Measurements from ENCODE around the gene CDKN2D. TPM values are rescaled to one million over a fixed set of nuclear protein-coding genes. Genes with fewer than 3 reads are reported as not detected.

Gene CDKN2D
- total and polyA plus RNA-seq, 2 of the 13 experiments (the other 11 are each of a cell fraction or from before 2014, with no cell fraction given) = 5.4 to 8.6 TPM

GRCh38 chr19:10523135-10523636 is 45.6 kb downstream of the CDKN2D start:
- ChIA-PET CTCF (ENCODE audit: low intra/inter-chr PET ratio, low total read pairs) (no interaction called here), POLR2A (no interaction called here)
- Histone ChIP-seq H3K9ac (ENCODE audit: insufficient read depth, low read depth, low read length) (no peak overlapping the region), H3K27me3 (ENCODE audit: control insufficient read depth in 1 of 2, insufficient read depth in 2 of 2, low read length in 2 of 2) (peaks cover 4 to 22% of the 10 kb centered on the region in 2 experiments), H2AFZ (ENCODE audit: low read length) (no peak overlapping the region), H3K9me3 (ENCODE audit: low read length) (no peaks in the 10 kb centered on the region), H3K36me3 (replicated peaks in 1 of 2; ENCODE audit: control insufficient read depth in 1 of 2, insufficient read depth in 2 of 2, low read length in 2 of 2) (no peaks in the 10 kb centered on the region), H3K27ac (ENCODE audit: extremely low read length, insufficient read depth, low read length) (no peak overlapping the region), H3K4me3 (replicated peaks in 1 of 3; ENCODE audit: insufficient read depth in 1 of 3, low read depth in 2 of 3, low read length in 3 of 3) (no peak overlapping the region), H3K4me2 (ENCODE audit: low read depth, low read length) (no peak overlapping the region), H3K4me1 (ENCODE audit: insufficient read depth, low read length) (peaks cover 15% of the 10 kb centered on the region), H4K20me1 (ENCODE audit: insufficient read depth, low read length) (no peaks in the 10 kb centered on the region), H3K79me2 (ENCODE audit: insufficient read depth, low read length) (no peaks in the 10 kb centered on the region)
- ATAC-seq = no peak
- FAIRE-seq = no peak
- WGBS (ENCODE audit: low lambda C conversion rate) = 54% methylated on average over 3 of the region's 3 CpGs
- intact Hi-C loops (cut with micrococcal nuclease; ENCODE audit: unreplicated experiment) (no loop called here), in situ Hi-C loops (cut with HindIII; ENCODE audit: extremely low pct_ligation_motif_present, low pct_unique_long_range_greater_than_20kb) (no loop called here)
- no TSS peak for BruUV-seq (replicated peaks)
- DNase-seq (ENCODE audit: low spot score) = no peak
- TF ChIP-seq NFIB (CRISPR knock-in tag; IDR thresholded peaks at IDR 0.05; ENCODE audit: borderline replicate concordance) (no peak), ZNF710 (CRISPR knock-in tag; IDR thresholded peaks at IDR 0.05; ENCODE audit: borderline replicate concordance) (no peak)

GRCh38 chr19:10521461-10522171 is 47.2 kb downstream of the CDKN2D start:
- CTCF ChIA-PET (ENCODE audit: low intra/inter-chr PET ratio, low total read pairs) = no interaction called here
- DNase-seq (ENCODE audit: low spot score) (no peak), FAIRE-seq (no peak), ATAC-seq (no peak)
- no peak overlapping the region for H3K9ac ChIP-seq (ENCODE audit: insufficient read depth, low read depth, low read length)
- POLR2A ChIA-PET = no interaction called here
- H3K4me2 ChIP-seq (ENCODE audit: low read depth, low read length) = no peak overlapping the region
- H3K27me3 ChIP-seq (ENCODE audit: control insufficient read depth in 1 of 2, insufficient read depth in 2 of 2, low read length in 2 of 2) = peaks cover 9 to 36% of the 10 kb centered on the region in 2 experiments
- intact Hi-C loops (cut with micrococcal nuclease; ENCODE audit: unreplicated experiment) = no loop called here
- in situ Hi-C loops (cut with HindIII; ENCODE audit: extremely low pct_ligation_motif_present, low pct_unique_long_range_greater_than_20kb) = no loop called here
- H3K4me1 ChIP-seq (ENCODE audit: insufficient read depth, low read length) = peaks cover 30% of the 10 kb centered on the region
- BruUV-seq (replicated peaks) = no TSS peak
- H3K36me3 ChIP-seq (replicated peaks in 1 of 2; ENCODE audit: control insufficient read depth in 1 of 2, insufficient read depth in 2 of 2, low read length in 2 of 2) = no peaks in the 10 kb centered on the region
- H3K79me2 ChIP-seq (ENCODE audit: insufficient read depth, low read length) = no peaks in the 10 kb centered on the region
- no peak overlapping the region for H3K27ac ChIP-seq (ENCODE audit: extremely low read length, insufficient read depth, low read length)
- H4K20me1 ChIP-seq (ENCODE audit: insufficient read depth, low read length) = no peaks in the 10 kb centered on the region
- no peak overlapping the region for H3K4me3 ChIP-seq (replicated peaks in 1 of 3; ENCODE audit: insufficient read depth in 1 of 3, low read depth in 2 of 3, low read length in 3 of 3)
- H2AFZ ChIP-seq (ENCODE audit: low read length) = no peak overlapping the region
- WGBS (ENCODE audit: low lambda C conversion rate) = 33% methylated on average over 11 of the region's 13 CpGs
- H3K9me3 ChIP-seq (ENCODE audit: low read length) = no peaks in the 10 kb centered on the region
- TF ChIP-seq TARDBP (CRISPR knock-in tag; IDR thresholded peaks at IDR 0.05) (no peak), TEAD3 (CRISPR knock-in tag; optimal IDR thresholded peaks at IDR 0.05; ENCODE audit: borderline replicate concordance) (no peak), ONECUT2 (CRISPR knock-in tag; IDR thresholded peaks at IDR 0.05) (no peak), ZNF331 (CRISPR knock-in tag; IDR thresholded peaks at IDR 0.05) (no peak), PAXIP1 (CRISPR knock-in tag; conservative IDR thresholded peaks at IDR 0.05) (no peak), STAG1 (CRISPR knock-in tag; IDR thresholded peaks at IDR 0.05) (no peak), ZNF501 (CRISPR knock-in tag; IDR thresholded peaks at IDR 0.05) (no peak), TEF (CRISPR knock-in tag; IDR thresholded peaks at IDR 0.05) (no peak), RXRB (CRISPR knock-in tag; IDR thresholded peaks at IDR 0.05; ENCODE audit: borderline replicate concordance) (no peak), NCOR1 (IDR thresholded peaks at IDR 0.05; ENCODE audit: borderline replicate concordance, low read length) (no peak)

Measured in HepG2 (cell line).